Neural progenitor cell (in vitro differentiated cells): ENCODE measurements around the gene TNFAIP1.

Experiments
- EZH2 ChIP-seq: fragments of 200-600 bp; sonication (generic); IDR thresholded peaks from 2 replicates; pipeline ENCODE4 v1.6.1; 2017; ENCODE audit warnings: antibody characterized with exemption, mild to moderate bottlenecking, moderate library complexity
- EZH2phosphoT487 ChIP-seq: fragments of 200-600 bp; sonication (generic); IDR thresholded peaks from 2 replicates; pipeline ENCODE4 v1.6.1; 2017; ENCODE audit warnings: antibody characterized with exemption
- TF ChIP-seq, protein P1 (sequence below): fragments of 200-600 bp; sonication (generic); IDR thresholded peaks from 2 replicates; pipeline ENCODE4 v1.5.1; 2017; ENCODE audit warnings: antibody characterized with exemption, mild to moderate bottlenecking

DNA sequence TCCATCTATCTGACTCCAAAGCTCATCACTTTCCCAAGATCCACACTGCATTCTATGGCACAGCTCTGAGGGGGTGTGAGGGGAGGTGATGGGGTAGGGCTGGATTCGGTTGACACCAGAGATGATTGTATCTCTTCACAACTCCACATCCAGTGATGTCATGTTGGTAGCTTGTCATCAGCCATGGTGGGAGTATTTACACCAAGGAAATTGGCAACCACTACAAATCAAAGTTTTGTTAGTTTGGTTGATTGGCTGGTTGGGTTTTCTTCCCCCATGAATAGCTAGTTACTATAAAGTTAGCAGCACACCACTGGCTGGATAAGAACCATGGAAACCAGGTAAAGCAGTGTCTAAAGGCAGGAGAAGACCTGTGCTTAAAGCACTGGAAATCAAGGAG is 55.4 kb downstream of the TNFAIP1 start:
- TF ChIP-seq, protein P1, sequence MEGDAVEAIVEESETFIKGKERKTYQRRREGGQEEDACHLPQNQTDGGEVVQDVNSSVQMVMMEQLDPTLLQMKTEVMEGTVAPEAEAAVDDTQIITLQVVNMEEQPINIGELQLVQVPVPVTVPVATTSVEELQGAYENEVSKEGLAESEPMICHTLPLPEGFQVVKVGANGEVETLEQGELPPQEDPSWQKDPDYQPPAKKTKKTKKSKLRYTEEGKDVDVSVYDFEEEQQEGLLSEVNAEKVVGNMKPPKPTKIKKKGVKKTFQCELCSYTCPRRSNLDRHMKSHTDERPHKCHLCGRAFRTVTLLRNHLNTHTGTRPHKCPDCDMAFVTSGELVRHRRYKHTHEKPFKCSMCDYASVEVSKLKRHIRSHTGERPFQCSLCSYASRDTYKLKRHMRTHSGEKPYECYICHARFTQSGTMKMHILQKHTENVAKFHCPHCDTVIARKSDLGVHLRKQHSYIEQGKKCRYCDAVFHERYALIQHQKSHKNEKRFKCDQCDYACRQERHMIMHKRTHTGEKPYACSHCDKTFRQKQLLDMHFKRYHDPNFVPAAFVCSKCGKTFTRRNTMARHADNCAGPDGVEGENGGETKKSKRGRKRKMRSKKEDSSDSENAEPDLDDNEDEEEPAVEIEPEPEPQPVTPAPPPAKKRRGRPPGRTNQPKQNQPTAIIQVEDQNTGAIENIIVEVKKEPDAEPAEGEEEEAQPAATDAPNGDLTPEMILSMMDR = no peak
- TF ChIP-seq EZH2 = no peak
- TF ChIP-seq EZH2phosphoT487 = no peak
